ENCODE data around the gene PLET1.

Gene PLET1

DNA sequence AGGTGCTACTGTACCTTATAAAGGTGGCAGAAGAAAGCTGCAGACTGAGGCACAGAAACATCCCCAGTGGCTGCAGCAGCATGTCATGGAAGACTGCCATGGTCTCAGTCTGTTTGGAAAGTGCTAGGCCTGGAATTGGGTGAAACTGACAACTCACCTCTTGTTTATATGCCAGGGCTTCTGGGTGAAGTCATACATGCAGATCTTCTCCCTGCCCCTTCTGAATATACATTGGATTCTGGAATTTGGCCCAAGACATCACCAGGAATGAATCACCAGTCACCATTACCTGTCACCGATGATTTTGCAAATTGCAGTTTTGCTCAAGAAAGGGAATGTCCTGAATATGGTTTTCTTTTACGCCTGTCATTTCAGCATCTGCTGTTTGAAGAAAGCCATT, at the start of gene PLET1:
PLET1 (minus strand) TSS at position 371 of the 400 bp plus-strand sequence; CDS start at position 100, 271 bp downstream.
- H3K4me3 ChIP-seq (ENCODE audit: low read length): no peak within 1 kb of the TSS
- H3K36me3 ChIP-seq (replicated peaks; ENCODE audit: low read depth, low read length): no peaks in the 10 kb centered on the region
- no peaks in the 10 kb centered on the region for H3K79me2 ChIP-seq (ENCODE audit: low read length)
- H3K27ac ChIP-seq (ENCODE audit: low read length): no peak within 1 kb of the TSS
- no peaks in the 10 kb centered on the region for H3K4me1 ChIP-seq (ENCODE audit: low read length)
- no peaks in the 10 kb centered on the region for H3K9me3 ChIP-seq (ENCODE audit: insufficient read depth, low read length)
- H4K20me1 ChIP-seq (ENCODE audit: insufficient read depth, low read length): no peaks in the 10 kb centered on the region
- TF ChIP-seq EZH2phosphoT487 (IDR thresholded peaks at IDR 0.05; ENCODE audit: low read depth): no peak
- TF ChIP-seq, protein P1, sequence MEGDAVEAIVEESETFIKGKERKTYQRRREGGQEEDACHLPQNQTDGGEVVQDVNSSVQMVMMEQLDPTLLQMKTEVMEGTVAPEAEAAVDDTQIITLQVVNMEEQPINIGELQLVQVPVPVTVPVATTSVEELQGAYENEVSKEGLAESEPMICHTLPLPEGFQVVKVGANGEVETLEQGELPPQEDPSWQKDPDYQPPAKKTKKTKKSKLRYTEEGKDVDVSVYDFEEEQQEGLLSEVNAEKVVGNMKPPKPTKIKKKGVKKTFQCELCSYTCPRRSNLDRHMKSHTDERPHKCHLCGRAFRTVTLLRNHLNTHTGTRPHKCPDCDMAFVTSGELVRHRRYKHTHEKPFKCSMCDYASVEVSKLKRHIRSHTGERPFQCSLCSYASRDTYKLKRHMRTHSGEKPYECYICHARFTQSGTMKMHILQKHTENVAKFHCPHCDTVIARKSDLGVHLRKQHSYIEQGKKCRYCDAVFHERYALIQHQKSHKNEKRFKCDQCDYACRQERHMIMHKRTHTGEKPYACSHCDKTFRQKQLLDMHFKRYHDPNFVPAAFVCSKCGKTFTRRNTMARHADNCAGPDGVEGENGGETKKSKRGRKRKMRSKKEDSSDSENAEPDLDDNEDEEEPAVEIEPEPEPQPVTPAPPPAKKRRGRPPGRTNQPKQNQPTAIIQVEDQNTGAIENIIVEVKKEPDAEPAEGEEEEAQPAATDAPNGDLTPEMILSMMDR (IDR thresholded peaks at IDR 0.05; ENCODE audit: low read depth, low read length): no peak
- no peaks in the 10 kb centered on the region for H3K27me3 ChIP-seq (ENCODE audit: low read depth, low read length)
- H3K9ac ChIP-seq (ENCODE audit: low read length): no peak within 1 kb of the TSS
- no peak within 1 kb of the TSS for H2AFZ ChIP-seq (ENCODE audit: low read depth, low read length)
- H3K4me2 ChIP-seq (ENCODE audit: low read length): no peak within 1 kb of the TSS

DNA sequence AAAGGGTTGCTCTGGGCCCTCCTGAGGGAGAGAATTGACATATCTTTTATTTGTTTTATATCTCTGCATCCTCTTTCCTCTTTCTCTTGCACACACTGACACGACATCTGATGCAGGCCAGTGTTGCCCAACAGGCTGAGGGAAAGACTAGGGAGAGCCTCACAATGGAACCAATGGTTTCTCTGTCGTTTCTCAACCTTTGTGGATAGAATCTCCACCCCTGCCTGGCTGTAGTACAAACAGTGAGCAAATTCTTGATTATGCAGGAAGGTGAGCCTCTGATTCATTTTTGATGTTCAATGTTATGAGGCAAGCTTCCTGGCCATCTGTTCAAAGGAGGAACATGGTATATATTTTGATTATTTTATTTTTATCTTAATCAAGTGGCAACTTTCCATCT, 49.8 kb upstream of the PLET1 start:
- Histone ChIP-seq H3K9ac (ENCODE audit: low read length) (no peak overlapping the region), H4K20me1 (ENCODE audit: insufficient read depth, low read length) (no peaks in the 10 kb centered on the region), H3K4me1 (ENCODE audit: low read length) (no peaks in the 10 kb centered on the region), H2AFZ (ENCODE audit: low read depth, low read length) (no peak overlapping the region), H3K36me3 (replicated peaks; ENCODE audit: low read depth, low read length) (no peaks in the 10 kb centered on the region), H3K27ac (ENCODE audit: low read length) (no peak overlapping the region), H3K9me3 (ENCODE audit: insufficient read depth, low read length) (no peaks in the 10 kb centered on the region), H3K79me2 (ENCODE audit: low read length) (no peaks in the 10 kb centered on the region), H3K4me3 (ENCODE audit: low read length) (no peak overlapping the region), H3K27me3 (ENCODE audit: low read depth, low read length) (peaks cover 45% of the 10 kb centered on the region), H3K4me2 (ENCODE audit: low read length) (no peak overlapping the region)
- TF ChIP-seq EZH2phosphoT487 (IDR thresholded peaks at IDR 0.05; ENCODE audit: low read depth): no peak
- TF ChIP-seq, protein P1 (IDR thresholded peaks at IDR 0.05; ENCODE audit: low read depth, low read length): no peak

DNA sequence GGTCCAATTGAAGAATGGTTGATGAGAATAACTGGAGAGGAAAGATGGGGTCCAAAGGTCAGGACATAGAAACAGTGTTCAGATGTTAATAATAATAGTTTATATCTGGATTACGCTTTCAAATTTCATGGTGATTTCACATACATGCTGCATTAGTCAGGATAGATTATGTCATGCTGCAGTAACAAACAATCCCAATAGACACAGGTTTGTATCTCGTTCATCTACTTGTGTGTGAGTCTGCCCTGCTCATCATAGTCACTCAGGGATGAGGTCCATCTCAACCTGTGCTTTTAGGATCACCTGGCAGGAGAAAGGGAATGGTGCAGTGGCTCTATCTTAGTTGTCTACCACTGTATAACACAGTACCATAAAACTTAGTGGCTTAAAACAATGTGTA, 48.0 kb upstream of the PLET1 start:
- H3K27ac ChIP-seq (ENCODE audit: low read length): no peak overlapping the region
- no peak overlapping the region for H2AFZ ChIP-seq (ENCODE audit: low read depth, low read length)
- H3K4me3 ChIP-seq (ENCODE audit: low read length): no peak overlapping the region
- no peaks in the 10 kb centered on the region for H3K79me2 ChIP-seq (ENCODE audit: low read length)
- H3K9ac ChIP-seq (ENCODE audit: low read length): no peak overlapping the region
- TF ChIP-seq, protein P1 (IDR thresholded peaks at IDR 0.05; ENCODE audit: low read depth, low read length): no peak
- no peak for TF ChIP-seq EZH2phosphoT487 (IDR thresholded peaks at IDR 0.05; ENCODE audit: low read depth)
- peaks cover 39% of the 10 kb centered on the region for H3K27me3 ChIP-seq (ENCODE audit: low read depth, low read length)
- H3K36me3 ChIP-seq (replicated peaks; ENCODE audit: low read depth, low read length): no peaks in the 10 kb centered on the region
- no peaks in the 10 kb centered on the region for H4K20me1 ChIP-seq (ENCODE audit: insufficient read depth, low read length)
- no peaks in the 10 kb centered on the region for H3K9me3 ChIP-seq (ENCODE audit: insufficient read depth, low read length)
- no peak overlapping the region for H3K4me2 ChIP-seq (ENCODE audit: low read length)
- no peaks in the 10 kb centered on the region for H3K4me1 ChIP-seq (ENCODE audit: low read length)

GRCh38 chr11:112307616-112308015, 47.0 kb upstream of the PLET1 start:
- TF ChIP-seq, protein P1 (IDR thresholded peaks at IDR 0.05; ENCODE audit: low read depth, low read length): no peak
- no peak for TF ChIP-seq EZH2phosphoT487 (IDR thresholded peaks at IDR 0.05; ENCODE audit: low read depth)
- no peaks in the 10 kb centered on the region for H3K4me1 ChIP-seq (ENCODE audit: low read length)
- no peak overlapping the region for H3K4me2 ChIP-seq (ENCODE audit: low read length)
- no peak overlapping the region for H3K27ac ChIP-seq (ENCODE audit: low read length)
- no peak overlapping the region for H2AFZ ChIP-seq (ENCODE audit: low read depth, low read length)
- H3K79me2 ChIP-seq (ENCODE audit: low read length): no peaks in the 10 kb centered on the region
- no peaks in the 10 kb centered on the region for H4K20me1 ChIP-seq (ENCODE audit: insufficient read depth, low read length)
- no peaks in the 10 kb centered on the region for H3K36me3 ChIP-seq (replicated peaks; ENCODE audit: low read depth, low read length)
- no peak overlapping the region for H3K4me3 ChIP-seq (ENCODE audit: low read length)
- H3K9ac ChIP-seq (ENCODE audit: low read length): no peak overlapping the region
- no peaks in the 10 kb centered on the region for H3K9me3 ChIP-seq (ENCODE audit: insufficient read depth, low read length)
- peaks cover 31% of the 10 kb centered on the region for H3K27me3 ChIP-seq (ENCODE audit: low read depth, low read length)
